ENCODE results near the gene ARFGEF2.
A peak's percentile ranks its signal among the peaks of the same experiment; 100 is the strongest.
"Not testable (repeated sequence)": the region's sequence is repeated elsewhere in the genome, so short reads cannot be mapped to it uniquely, and the experiment has no call there.

The ARFGEF2 gene

DNA sequence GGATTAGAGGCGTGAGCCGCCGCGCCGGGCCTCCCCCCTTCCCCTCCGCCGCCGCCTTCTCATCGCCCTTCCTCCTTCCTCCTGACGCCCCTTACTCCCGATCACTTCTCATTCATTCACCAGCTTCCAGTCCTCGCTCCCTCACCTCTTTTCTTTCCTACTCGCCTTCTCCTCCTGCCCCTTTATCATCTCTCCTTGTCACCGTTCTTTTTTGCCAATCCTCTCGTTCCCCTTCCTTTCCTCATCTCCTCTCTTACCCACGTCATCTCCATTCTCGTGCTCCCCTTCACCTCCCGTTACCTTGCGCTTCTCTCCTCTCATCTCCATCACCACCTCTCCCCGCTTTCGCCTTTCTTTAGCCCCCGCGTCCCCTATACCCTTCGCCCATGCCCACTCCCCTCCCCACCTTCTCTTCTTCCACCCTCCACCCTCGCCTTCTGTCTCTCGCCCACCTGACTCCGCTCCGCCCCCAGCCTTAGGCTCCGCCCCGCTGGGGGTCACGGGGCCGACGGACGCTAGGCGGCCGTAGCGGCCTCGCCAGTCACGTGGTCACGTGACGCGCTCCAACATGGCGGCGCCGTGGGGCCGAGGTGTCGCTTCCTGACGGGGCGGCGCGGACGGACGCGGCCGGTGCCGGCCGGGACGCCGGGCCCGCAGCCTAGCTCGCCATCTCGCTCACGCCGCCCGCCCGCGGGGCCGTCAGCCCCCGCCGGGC is at the start of gene ARFGEF2:
ARFGEF2 (plus strand) TSS at position 544 of the 715 bp plus-strand sequence. CDS start 179 bp downstream, outside the sequence.
- peak; percentile 96 for DNase-seq

DNA sequence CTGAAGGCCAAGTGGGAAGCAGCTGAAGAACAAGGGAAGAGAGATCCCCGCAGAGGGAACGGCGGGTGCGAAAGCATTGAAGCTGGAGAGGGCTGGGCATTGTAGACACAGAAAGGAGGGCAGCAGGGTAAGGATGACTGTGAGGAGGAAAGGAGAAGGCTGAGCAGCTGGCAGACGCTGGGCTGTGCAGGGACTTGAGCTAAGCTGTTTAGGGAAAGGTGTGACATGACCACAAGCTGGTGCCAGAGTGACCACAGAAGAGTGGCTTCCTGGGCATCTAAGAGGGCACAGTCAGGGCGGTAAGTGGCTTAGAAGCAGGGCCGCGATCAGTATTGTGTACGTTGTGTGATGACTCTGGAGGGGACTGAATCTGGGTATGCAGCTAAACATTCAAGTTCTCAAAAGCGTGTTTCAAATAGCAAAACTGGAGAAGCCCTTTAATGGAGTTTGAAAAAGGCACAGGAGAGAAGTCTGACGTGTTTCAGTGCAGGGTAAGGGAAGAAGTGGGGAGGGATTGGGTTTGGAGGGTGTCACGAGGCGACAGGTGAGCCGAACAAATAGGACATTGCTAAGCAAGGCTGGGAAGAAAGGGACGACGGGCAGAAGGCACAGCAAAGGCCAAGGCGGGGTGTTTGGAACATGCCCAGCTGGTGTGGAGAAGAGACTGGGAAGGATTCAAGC is 46.1 kb upstream of the ARFGEF2 start:
- DNase-seq = no peak

DNA sequence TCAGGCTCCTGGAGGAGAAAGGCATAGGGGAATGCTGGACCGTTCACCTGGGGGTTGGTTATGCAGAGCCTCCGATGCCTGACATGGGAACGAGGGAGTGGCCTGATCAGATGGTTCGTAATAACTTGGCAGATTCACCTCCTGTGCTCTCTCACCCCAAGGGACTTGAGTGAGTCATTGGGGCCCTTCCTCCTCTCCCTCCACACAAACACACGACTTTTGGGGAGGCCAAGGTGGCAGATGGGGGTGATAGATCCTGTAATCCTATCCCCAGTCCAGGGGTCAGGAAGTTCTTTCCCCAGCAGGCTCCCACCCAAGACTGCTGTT is 45.6 kb upstream of the ARFGEF2 start:
- no peak for DNase-seq

DNA sequence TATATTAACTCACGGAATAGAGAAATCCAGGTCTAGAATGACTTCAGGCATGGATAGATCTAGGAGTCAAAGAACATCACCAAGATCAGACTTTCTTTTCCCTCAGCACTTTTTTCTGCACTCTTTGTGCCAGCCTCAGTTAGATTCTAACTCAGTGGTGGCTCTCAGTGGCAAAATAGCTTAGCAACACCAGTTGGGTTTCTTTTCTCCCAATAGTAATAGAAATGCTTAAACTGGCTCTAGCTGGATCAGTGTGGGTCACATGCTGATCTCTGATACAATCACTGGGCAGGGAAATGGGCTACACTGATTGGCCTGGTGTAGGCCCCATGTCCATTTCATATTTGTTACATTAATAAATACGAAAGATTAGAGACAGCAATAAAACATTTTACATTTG is 44.2 kb upstream of the ARFGEF2 start:
- DNase-seq = no peak

DNA sequence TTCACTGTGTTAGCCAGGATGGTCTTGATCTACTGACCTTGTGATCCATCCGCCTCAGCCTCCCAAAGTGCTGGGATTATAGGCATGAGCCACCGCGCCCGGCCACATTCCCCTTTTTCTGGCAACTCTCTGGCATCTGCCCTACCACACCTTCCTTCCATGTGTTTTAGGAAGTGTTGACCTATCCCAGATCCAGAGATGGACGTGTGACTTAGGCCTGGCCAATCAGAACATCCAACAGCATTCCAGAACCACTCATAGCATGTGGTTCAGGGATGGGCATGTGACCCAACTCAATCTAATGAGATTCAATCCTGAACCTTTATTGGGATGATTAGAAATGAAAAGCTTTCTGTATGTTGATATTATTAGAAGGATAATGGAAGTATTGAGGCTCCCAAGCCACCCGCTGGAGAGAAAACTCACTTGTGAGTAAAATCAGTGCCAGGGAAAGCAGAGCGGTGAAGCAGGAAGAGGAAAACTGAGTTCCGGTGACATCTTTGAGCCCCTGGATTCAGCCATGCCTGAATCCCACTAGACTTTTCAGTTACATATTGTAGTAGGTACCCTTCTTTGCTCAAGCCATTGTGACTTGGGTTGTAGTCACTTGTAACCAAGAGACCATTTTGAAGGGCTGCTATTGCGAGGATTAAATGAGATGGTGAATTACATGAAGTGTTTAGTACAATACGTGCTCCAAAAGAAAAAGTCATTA is 42.8 kb upstream of the ARFGEF2 start:
- no peak for DNase-seq

DNA sequence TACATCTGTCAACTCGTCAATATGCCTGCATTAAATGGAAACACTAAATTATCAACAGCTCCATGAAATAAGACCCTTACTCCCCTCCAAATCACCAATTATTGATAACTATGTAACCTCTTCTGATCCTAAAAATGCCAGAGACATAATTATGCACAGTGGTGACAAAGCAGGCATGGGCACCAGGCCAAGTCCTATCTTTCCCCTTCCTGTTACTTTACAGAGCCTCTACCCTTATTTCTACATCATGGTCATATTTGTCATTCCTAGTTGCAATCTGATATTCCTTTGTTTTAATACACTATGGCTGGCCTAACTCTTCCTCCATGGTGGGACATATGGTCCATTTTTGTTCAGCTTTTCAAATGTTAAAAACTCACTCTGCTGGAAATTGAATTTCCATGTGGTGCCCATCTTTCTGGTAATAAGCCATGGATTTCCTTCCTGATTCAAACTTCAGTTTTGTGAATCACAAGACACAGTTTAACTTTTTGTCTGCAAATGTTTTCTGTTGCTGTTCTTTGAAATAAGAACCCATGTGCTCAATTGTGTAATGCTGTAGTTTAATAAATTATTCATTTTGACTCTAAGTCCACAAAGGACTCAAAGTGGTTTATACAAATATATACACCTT is 41.8 kb upstream of the ARFGEF2 start:
- no peak for DNase-seq

DNA sequence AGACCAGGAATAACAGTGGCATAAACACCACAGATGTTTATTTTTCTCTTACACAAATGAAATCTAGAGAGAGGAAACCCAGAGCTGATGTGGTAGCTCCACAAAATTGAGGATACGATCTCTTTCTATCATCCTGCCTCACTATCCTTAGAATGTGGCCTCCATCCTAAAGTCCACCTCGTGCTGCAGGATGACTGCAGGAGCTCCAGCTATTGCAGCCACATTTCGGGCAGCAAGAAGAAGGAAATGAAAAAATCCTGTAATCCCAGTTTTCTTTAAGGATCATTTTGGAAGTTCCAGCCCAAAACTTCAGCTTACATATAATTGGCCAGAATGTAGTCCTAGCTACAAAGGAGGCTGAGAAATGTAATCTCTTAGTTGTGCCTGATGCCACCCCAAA is 41.2 kb upstream of the ARFGEF2 start:
- no peak for DNase-seq

DNA sequence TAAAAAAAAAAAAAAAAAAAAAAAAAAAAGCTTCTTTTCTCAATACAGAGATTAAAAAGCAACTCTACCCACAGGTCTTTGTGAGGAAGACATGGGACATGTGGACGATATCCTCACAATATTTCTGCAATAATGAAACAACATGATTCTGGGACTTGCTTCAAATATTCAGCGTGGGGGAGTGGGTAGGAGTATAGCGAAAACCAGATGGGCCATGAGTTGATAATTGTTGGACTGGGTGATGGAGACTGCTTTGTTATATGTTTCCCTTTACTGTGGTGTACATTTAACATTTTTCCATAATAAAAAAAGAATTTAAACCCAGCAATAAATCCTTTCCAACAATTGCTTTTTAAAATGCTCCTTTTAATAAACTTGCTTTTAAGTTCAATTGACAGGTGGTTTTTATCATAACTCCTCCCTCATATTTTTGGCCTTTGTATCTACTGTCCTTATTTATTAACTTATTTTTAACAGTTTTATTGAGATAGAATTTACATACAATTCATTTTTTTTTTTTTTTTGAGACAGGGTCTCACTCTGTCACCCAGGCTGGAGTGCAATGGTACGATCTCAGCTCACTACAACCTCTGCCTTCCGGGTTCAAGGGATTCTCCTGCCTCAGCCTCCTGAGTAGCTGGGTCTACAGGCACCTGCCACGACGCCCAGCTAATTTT is 40.4 kb upstream of the ARFGEF2 start:
- DNase-seq = no peak

DNA sequence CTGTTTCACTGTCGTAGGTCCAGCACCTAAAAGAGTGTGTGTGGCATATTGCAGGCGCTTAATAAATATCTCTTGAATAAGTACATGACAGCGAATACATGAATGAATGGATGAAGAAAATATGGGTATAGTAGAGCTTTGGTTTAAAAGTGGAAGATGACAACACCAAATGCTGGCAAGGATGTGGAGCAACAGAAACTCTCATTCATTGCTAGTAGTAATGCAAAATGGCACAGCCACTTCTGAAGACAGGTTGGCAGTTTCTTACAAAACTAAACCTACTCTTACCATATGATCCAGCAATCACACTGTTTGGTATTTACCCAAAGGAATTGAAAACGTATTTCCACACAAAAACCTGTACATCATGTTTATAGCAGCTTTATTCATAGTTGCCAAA is 36.3 kb upstream of the ARFGEF2 start:
- DNase-seq = no peak

DNA sequence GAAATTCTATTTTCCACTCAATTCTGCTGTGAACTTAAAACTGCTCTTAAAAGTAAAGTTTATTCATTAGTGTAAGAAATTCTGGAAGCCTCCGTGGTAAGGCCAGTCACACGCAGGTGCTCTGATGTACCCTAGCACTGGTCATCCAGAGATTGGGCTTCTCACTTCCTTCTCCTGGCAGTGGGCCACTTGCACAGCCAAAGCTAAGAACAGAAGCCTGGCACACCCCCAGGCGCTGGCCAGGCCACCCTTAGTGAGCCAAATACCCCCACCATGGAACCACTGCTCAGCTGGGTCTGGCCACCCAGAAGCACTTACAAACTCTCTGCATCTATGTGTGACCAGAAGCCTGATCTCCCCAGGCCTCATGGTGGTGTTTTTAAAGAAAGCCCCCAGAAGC is 35.3 kb upstream of the ARFGEF2 start:
- DNase-seq = no peak

DNA sequence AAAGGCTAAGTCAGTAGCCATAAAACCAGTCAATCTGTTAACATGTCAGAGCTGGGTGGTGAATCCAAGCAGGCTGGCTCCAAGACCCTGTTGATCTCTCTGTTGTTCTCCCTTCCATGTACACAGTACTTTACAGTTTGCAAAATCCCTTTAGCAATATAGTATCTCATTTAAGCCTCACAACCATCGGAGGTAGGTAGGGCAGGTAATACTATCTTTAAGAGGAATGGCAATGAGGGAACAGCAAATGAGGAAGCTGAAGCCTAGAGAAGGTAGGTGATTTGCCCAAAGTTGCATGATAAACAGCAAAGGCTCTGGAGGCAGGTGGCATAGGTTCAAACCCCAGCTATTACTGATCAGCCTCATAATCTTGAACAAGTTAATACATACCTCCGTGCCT is 34.7 kb upstream of the ARFGEF2 start:
- no peak for DNase-seq

DNA sequence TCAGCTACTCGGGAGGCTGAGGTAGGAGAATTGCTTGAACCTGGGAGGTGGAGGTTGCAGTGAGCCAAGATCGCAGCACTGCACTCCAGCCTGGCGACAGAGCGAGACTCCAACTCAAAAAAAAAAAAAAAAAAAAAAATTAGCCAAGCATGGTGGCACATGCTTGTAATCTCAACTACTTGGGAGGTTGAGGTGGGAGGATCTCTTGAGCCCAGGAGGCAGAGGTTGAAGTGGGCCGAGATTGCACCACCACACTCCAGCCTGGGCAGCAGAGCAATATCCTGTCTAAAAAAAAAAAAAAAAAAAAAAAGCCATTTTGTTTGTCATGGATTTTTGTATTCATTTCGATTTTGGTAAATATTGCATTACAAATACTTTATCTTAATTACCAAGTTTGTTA is 33.0 kb upstream of the ARFGEF2 start:
- DNase-seq = not testable (repeated sequence)

DNA sequence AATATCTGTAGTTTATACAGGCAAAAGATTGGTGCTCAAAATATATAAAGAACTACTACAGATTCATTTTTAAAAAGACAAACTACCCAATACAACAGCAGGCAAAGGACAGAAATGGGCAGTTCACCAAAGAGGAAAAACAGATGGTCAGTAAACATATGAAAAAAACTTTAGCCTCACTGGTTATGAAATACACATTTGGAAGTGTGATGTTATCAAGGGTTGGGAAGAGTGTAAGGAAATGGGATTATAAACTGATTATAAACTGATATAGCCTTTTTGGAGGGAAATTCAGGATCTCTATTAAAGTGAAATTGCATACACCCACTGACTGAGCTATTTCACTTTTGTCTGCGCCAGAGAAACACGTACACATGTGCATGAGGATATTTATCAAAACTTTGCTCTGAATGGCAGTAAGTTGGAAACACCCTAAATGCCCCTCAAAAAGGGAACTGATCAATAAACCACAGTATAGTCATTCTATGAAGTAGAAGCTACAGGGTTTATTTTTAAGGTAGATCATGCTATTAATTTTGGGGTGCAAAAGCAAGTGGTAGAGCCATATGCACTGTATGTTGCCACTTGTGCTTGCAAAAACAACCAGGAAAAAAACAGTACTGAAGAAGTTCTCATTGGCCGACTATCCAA is 32.2 kb upstream of the ARFGEF2 start:
- no peak for DNase-seq

DNA sequence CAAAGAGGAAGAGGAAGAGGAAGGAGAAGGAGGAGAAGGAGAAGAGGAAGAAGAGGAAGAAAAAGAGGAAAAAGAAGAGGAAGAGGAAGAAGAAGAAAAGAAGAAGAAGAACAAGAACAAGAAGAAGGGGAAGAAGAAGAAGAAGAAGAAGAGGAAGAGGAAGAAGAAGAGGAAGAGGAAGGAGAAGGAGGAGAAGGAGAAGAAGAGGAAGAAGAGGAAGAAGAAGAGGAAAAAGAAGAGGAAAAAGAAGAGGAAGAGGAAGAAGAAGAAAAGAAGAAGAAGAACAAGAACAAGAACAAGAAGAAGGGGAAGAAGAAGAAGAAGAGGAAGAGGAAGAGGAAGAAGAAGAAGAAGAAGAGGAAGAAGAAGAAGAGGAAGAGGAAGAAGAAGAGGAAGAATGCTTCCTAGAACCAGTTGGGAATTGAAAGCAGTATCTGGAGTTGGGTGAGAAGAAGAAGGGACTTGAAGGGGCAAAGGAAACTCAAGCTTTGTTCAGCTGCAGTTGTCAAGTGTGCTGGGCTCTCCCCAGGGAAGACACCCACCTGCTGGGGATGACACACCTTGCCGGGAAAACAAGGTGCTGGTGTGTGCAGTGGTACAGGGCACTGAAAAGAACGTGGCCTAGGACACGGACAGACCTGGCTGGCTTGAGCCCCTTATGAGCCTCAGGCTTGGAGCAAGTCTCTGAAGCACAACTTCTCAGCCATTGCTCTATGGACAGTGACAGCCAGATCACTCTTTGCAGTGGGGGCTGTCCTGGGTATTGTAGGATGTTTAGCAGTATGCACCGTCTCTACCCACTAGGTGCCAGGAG is 30.1 kb upstream of the ARFGEF2 start:
- no peak for DNase-seq

DNA sequence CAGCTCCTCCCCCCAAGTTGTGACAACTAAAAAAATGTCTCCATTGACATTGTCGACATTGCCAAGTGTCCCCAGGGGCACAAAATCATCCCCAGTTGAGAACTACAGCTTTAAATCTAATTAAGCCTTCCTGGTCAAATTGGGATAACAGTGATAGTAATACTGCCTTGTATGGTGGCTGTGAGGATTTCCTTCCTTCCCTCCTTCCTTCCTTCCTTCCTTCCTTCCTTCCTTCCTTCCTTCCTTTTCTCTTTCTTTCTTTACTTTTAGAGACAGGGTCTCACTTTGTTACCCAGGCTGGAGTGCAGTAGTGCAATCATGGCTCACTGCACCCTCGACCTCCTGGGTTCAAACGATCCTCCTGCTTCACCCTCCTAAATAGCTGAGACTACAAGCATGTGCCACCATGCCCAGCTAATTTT is 29.5 kb upstream of the ARFGEF2 start:
- no peak for DNase-seq

DNA sequence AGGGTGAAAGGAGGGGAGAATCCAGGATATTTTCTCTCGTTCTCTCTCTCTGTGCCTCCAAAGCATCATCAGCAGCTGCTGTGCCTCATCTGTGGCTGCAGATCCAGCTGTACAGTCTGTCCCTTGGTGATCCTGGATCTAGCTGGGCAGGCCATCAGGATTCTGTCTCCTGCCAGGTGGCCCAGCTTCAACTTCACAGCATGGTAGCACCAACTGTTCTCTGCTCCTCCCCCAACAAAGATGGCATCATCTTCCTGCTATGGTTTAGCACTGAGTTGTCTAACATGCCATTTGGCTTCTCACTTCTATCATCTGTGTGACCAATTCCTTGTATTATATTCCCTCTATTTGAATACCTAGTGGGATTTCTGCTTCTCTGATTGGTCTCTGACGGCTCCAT is 28.6 kb upstream of the ARFGEF2 start:
- DNase-seq = no peak

DNA sequence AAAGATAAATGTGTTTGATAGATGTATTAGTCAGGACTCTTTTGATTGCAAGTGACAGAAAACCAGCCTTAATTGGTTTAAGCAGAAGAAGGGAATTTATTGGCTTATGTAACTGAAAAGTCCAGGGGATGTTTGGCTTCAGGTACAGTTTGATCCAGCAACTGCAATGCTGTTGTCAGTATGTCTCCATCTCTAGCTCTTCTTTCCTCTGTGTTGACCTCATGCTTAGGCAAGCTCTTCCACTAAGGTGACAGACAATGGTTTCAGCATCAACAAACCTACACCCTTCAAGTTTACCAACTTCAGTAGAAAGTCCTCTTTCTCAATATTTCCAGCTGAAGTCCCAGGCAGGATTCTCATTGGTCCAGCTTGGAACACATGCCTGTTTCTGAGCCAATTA is 28.1 kb upstream of the ARFGEF2 start:
- DNase-seq = no peak

DNA sequence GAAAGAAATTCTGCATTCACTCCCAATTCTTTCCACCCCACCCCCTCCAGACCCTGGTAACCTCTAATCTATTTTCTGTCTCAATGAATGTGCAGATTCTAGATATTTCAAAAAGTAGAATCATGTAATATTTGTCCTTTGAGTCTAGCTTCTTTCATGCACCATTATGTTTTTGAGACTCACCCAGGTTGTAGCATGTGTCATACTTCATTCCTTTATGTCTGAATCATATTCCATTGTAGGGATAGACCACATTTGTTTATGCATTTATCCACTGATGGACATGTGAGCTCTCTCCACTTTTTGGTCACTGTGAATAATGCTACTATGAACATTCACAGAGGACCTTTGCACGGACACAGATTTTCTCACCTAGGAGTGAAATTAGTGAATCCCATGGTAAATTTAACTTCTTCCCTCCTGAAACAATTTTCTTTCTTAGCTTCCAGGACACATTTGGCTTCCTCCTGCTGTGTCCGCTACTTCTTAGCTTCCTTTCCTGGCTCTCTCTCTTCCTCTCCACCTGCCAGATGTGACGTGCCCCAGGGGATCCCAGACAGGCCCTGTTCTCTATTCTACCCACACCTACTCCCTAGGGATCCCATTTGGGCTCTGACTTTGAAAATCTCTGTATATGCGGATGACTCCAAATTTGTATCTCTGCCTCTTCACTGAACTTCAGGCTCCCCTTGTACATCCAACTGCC is 24.1 kb upstream of the ARFGEF2 start:
- no peak for DNase-seq

DNA sequence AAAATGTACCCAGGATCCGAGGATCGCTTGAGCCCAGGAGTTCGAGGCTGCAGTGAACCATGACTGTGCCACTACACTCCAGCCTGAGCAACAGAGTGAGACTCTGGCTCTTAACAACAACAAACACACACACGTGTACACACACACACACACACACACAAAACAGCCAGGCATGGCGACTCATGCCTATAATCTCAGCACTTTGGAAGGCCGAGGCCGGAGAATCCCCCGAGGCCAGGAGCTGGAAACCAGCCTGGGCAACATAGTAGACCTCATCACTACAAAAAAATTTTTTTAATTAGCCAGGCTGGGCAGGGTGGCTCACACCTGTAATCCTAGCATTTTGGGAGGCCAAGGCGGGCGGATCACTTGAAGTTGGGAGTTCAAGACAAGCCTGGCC is 23.3 kb upstream of the ARFGEF2 start:
- DNase-seq = no peak

DNA sequence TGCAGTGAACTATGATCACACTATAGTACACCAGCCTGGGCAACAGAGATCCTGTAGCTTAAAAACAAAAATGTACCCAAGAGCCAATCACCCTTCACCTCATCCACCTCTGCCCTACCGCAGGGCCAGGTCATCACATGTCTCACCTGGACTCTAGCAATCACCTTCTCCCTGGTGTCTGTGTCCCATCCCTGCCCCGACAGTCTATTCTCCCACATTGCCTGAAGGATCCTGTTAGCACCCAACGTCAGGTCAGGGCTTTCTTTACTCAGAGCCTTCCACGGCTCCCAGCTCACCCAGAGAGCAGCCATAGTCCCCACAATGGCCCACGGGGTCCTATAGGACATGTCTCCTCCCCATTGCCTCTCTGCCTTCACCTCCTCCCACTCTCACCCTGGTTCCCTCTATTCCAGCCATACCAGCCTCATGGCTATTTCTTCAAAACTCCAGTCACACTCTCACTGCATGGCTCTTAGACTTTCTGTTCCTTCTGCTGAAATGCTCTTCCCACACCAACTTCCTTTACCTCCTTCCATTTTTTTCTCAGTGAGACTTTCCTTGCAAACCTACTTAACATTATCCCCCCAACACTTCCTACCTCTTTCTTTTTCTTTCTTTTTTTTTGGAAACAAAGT is 22.5 kb upstream of the ARFGEF2 start:
- DNase-seq = no peak

DNA sequence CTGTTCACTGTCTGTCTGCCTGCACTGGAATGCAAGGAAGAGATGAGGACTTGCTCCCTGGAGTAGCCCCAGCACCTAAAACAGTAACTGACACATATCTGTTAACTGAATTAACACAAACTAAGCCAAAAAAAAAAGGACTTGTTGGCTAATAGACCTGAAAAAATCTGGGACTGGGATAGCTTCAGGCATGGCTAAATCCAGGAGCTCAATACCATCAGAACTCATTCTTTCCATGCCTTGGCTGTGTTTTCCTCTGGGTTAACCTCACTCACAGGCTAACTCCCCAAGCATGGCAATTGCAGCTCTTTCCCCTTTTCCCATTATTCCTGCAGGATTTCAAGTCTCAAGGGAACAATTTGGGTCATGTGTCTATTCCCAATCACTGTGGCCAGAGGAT is 21.6 kb upstream of the ARFGEF2 start:
- no peak for DNase-seq
